ENCODE results near the gene SERPINA1.

DNA sequence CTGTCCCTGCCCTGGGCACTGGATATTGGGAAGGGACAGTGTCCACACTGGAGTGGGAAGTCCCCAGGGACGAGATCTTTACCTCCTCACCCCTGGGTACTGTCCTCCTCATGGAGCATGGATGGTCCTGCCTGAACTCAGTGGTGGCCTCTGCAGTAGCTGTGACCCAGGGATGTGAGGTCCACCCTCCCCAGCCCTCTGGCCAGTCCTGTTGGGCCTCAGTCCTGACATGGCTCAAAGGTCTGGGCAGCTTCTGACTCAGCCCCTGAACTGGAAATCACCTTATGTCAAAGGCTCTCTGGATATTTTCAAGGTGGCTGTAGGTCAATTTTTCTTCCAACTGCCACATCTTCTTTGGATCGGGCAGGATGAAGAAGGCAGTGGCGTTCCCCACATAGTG is 24.4 kb downstream of the SERPINA1 start:
- TF ChIP-seq, protein P1, sequence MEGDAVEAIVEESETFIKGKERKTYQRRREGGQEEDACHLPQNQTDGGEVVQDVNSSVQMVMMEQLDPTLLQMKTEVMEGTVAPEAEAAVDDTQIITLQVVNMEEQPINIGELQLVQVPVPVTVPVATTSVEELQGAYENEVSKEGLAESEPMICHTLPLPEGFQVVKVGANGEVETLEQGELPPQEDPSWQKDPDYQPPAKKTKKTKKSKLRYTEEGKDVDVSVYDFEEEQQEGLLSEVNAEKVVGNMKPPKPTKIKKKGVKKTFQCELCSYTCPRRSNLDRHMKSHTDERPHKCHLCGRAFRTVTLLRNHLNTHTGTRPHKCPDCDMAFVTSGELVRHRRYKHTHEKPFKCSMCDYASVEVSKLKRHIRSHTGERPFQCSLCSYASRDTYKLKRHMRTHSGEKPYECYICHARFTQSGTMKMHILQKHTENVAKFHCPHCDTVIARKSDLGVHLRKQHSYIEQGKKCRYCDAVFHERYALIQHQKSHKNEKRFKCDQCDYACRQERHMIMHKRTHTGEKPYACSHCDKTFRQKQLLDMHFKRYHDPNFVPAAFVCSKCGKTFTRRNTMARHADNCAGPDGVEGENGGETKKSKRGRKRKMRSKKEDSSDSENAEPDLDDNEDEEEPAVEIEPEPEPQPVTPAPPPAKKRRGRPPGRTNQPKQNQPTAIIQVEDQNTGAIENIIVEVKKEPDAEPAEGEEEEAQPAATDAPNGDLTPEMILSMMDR (IDR thresholded peaks at IDR 0.05; ENCODE audit: low read depth, low read length, poor library complexity, severe bottlenecking): no peak
- no peak for TF ChIP-seq EZH2phosphoT487 (IDR thresholded peaks at IDR 0.05; ENCODE audit: borderline replicate concordance, low read length)

Measured in DOHH2 (cell line).